HEK293T (cell line): ENCODE data around the gene CD38.

Experiments
- ELF4 ChIP-seq: fragments of 450-650 bp; IDR thresholded peaks from 2 replicates; pipeline ENCODE4 v1.6.1; 2017; ENCODE audit warnings: antibody characterized with exemption
- FOXA1 ChIP-seq: fragments of 450-650 bp; IDR thresholded peaks from 2 replicates; pipeline ENCODE4 v1.6.1; 2016; ENCODE audit warnings: mild to moderate bottlenecking
- L3MBTL2 ChIP-seq: fragments of 450-650 bp; conservative IDR thresholded peaks from 2 replicates; pipeline ENCODE4 v1.6.1; 2016; ENCODE audit warnings: mild to moderate bottlenecking
- TF ChIP-seq, protein P1 (sequence below): fragments of 450-650 bp; IDR thresholded peaks from 2 replicates; pipeline ENCODE4 v1.6.1; 2016

GRCh38 chr4:15755321-15756155, 22.6 kb upstream of the CD38 start:
- no peak for TF ChIP-seq ELF4
- no peak for TF ChIP-seq L3MBTL2
- TF ChIP-seq, protein P1, sequence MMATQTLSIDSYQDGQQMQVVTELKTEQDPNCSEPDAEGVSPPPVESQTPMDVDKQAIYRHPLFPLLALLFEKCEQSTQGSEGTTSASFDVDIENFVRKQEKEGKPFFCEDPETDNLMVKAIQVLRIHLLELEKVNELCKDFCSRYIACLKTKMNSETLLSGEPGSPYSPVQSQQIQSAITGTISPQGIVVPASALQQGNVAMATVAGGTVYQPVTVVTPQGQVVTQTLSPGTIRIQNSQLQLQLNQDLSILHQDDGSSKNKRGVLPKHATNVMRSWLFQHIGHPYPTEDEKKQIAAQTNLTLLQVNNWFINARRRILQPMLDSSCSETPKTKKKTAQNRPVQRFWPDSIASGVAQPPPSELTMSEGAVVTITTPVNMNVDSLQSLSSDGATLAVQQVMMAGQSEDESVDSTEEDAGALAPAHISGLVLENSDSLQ = no peak
- TF ChIP-seq FOXA1 = no peak
